Activated T-helper 17 cell treated with anti-CD3 and anti-CD28 coated beads, Interleukin-2, amount 50 U/mL, for 72 hours (primary cell): Measurements from ENCODE around the gene CAMK2A. TPM values are rescaled to one million over a fixed set of nuclear protein-coding genes. Genes with fewer than 3 reads are reported as not detected.
"Not testable (repeated sequence)": the region's sequence is repeated elsewhere in the genome, so short reads cannot be mapped to it uniquely, and the experiment has no call there.

Source experiments
- ATAC-seq: fragments of 150-1000 bp; cut with Tn5 transposase; replicated peaks from 2 replicates; pipeline ENCODE4 v1.10.0; 2021; ENCODE audit warnings: mild to moderate bottlenecking, moderate library complexity
- H3K27ac Mint-ChIP-seq: one replicate; pipeline ENCODE4 v1.8.0; 2022; ENCODE audit warnings: mixed read lengths
- H3K27me3 Mint-ChIP-seq: one replicate; pipeline ENCODE4 v1.8.0; 2022; ENCODE audit warnings: mixed read lengths
- H3K36me3 Mint-ChIP-seq: one replicate; pipeline ENCODE4 v1.8.0; 2022; ENCODE audit warnings: low read depth, mild to moderate bottlenecking, mixed read lengths
- H3K4me1 Mint-ChIP-seq: one replicate; pipeline ENCODE4 v1.8.0; 2022; ENCODE audit warnings: mixed read lengths
- H3K4me3 Mint-ChIP-seq: one replicate; pipeline ENCODE4 v1.8.0; 2022; ENCODE audit warnings: mild to moderate bottlenecking, mixed read lengths
- H3K9me3 Mint-ChIP-seq: one replicate; pipeline ENCODE4 v1.8.0; 2022; ENCODE audit warnings: mixed read lengths
- total RNA-seq, 2 donors: library from RNA; stranded (reverse); gene quantifications; one replicate each; pipeline ENCODE4 v1.2.3, GENCODE V29; 2022

CAMK2A gene
- total RNA-seq, 2 donors from 2014 or later = not detected

GRCh38 chr5:150252489-150252888, 37.1 kb downstream of the CAMK2A start:
- H3K36me3 Mint-ChIP-seq = no peaks in the 10 kb centered on the region
- peaks cover 5% of the 10 kb centered on the region for H3K27me3 Mint-ChIP-seq
- no peak for ATAC-seq
- no peaks in the 10 kb centered on the region for H3K9me3 Mint-ChIP-seq
- no peak overlapping the region for H3K27ac Mint-ChIP-seq
- no peak overlapping the region for H3K4me3 Mint-ChIP-seq
- no peaks in the 10 kb centered on the region for H3K4me1 Mint-ChIP-seq

GRCh38 chr5:150251504-150251903, 38.1 kb downstream of the CAMK2A start:
- peaks cover 5% of the 10 kb centered on the region for H3K27me3 Mint-ChIP-seq
- no peaks in the 10 kb centered on the region for H3K4me1 Mint-ChIP-seq
- H3K27ac Mint-ChIP-seq = no peak overlapping the region
- no peak overlapping the region for H3K4me3 Mint-ChIP-seq
- no peak for ATAC-seq
- no peaks in the 10 kb centered on the region for H3K9me3 Mint-ChIP-seq
- H3K36me3 Mint-ChIP-seq = no peaks in the 10 kb centered on the region

GRCh38 chr5:150249744-150250143, 39.8 kb downstream of the CAMK2A start:
- no peaks in the 10 kb centered on the region for H3K4me1 Mint-ChIP-seq
- peaks cover 5% of the 10 kb centered on the region for H3K27me3 Mint-ChIP-seq
- no peak overlapping the region for H3K27ac Mint-ChIP-seq
- no peak for ATAC-seq
- H3K36me3 Mint-ChIP-seq = no peaks in the 10 kb centered on the region
- H3K4me3 Mint-ChIP-seq = no peak overlapping the region
- no peaks in the 10 kb centered on the region for H3K9me3 Mint-ChIP-seq

GRCh38 chr5:150248946-150249345, 40.6 kb downstream of the CAMK2A start:
- no peaks in the 10 kb centered on the region for H3K36me3 Mint-ChIP-seq
- H3K27me3 Mint-ChIP-seq = peaks cover 5% of the 10 kb centered on the region
- H3K27ac Mint-ChIP-seq = no peak overlapping the region
- H3K9me3 Mint-ChIP-seq = no peaks in the 10 kb centered on the region
- H3K4me1 Mint-ChIP-seq = no peaks in the 10 kb centered on the region
- no peak overlapping the region for H3K4me3 Mint-ChIP-seq
- no peak for ATAC-seq

GRCh38 chr5:150248493-150248892, 41.1 kb downstream of the CAMK2A start:
- ATAC-seq = not testable (repeated sequence)

GRCh38 chr5:150247726-150248125, 41.8 kb downstream of the CAMK2A start:
- Mint-ChIP-seq H3K4me1 (no peaks in the 10 kb centered on the region), H3K9me3 (no peaks in the 10 kb centered on the region), H3K27me3 (peaks cover 5% of the 10 kb centered on the region), H3K27ac (no peak overlapping the region), H3K36me3 (no peaks in the 10 kb centered on the region), H3K4me3 (no peak overlapping the region)
- no peak for ATAC-seq

More at GRCh38 chr5:150248493-150248892, 41.1 kb downstream of the CAMK2A start:
- H3K4me3 Mint-ChIP-seq, H3K27ac Mint-ChIP-seq, H3K4me1 Mint-ChIP-seq, H3K9me3 Mint-ChIP-seq, H3K36me3 Mint-ChIP-seq, H3K27me3 Mint-ChIP-seq: not testable (repeated sequence)

GRCh38 chr5:150246835-150247234, 42.7 kb downstream of the CAMK2A start:
- peaks cover 5% of the 10 kb centered on the region for H3K27me3 Mint-ChIP-seq
- no peaks in the 10 kb centered on the region for H3K4me1 Mint-ChIP-seq
- H3K4me3 Mint-ChIP-seq = no peak overlapping the region
- H3K9me3 Mint-ChIP-seq = no peaks in the 10 kb centered on the region
- no peak overlapping the region for H3K27ac Mint-ChIP-seq
- no peaks in the 10 kb centered on the region for H3K36me3 Mint-ChIP-seq
- no peak for ATAC-seq

- no peak overlapping the region for H3K27ac Mint-ChIP-seq
- no peak for ATAC-seq
- H3K36me3 Mint-ChIP-seq = no peaks in the 10 kb centered on the region
- H3K4me3 Mint-ChIP-seq = no peak overlapping the region
- H3K9me3 Mint-ChIP-seq = no peaks in the 10 kb centered on the region
- no peaks in the 10 kb centered on the region for H3K4me1 Mint-ChIP-seq
- H3K27me3 Mint-ChIP-seq = peaks cover 5% of the 10 kb centered on the region
Observed at GRCh38 chr5:150246429-150246828, 43.1 kb downstream of the CAMK2A start.

GRCh38 chr5:150245808-150246207, 43.8 kb downstream of the CAMK2A start:
- H3K27ac Mint-ChIP-seq = no peak overlapping the region
- H3K4me3 Mint-ChIP-seq = no peak overlapping the region
- peaks cover 5% of the 10 kb centered on the region for H3K27me3 Mint-ChIP-seq
- ATAC-seq = no peak
- H3K36me3 Mint-ChIP-seq = no peaks in the 10 kb centered on the region
- no peaks in the 10 kb centered on the region for H3K4me1 Mint-ChIP-seq
- H3K9me3 Mint-ChIP-seq = no peaks in the 10 kb centered on the region

- peaks cover 5% of the 10 kb centered on the region for H3K27me3 Mint-ChIP-seq
- H3K4me1 Mint-ChIP-seq = no peaks in the 10 kb centered on the region
- H3K36me3 Mint-ChIP-seq = no peaks in the 10 kb centered on the region
- no peak overlapping the region for H3K27ac Mint-ChIP-seq
- ATAC-seq = no peak
- no peak overlapping the region for H3K4me3 Mint-ChIP-seq
- no peaks in the 10 kb centered on the region for H3K9me3 Mint-ChIP-seq
Observed at GRCh38 chr5:150245111-150245789, 44.3 kb downstream of the CAMK2A start.

- H3K4me1 Mint-ChIP-seq = no peaks in the 10 kb centered on the region
- ATAC-seq = no peak
- H3K36me3 Mint-ChIP-seq = no peaks in the 10 kb centered on the region
- H3K27me3 Mint-ChIP-seq = no peaks in the 10 kb centered on the region
- H3K9me3 Mint-ChIP-seq = no peaks in the 10 kb centered on the region
- no peak overlapping the region for H3K4me3 Mint-ChIP-seq
- H3K27ac Mint-ChIP-seq = no peak overlapping the region
Observed at GRCh38 chr5:150244209-150244608, 45.4 kb downstream of the CAMK2A start.

GRCh38 chr5:150243590-150243989, 46.0 kb downstream of the CAMK2A start:
- no peaks in the 10 kb centered on the region for H3K9me3 Mint-ChIP-seq
- H3K4me3 Mint-ChIP-seq = no peak overlapping the region
- no peak overlapping the region for H3K27ac Mint-ChIP-seq
- H3K36me3 Mint-ChIP-seq = no peaks in the 10 kb centered on the region
- H3K4me1 Mint-ChIP-seq = no peaks in the 10 kb centered on the region
- ATAC-seq = no peak
- no peaks in the 10 kb centered on the region for H3K27me3 Mint-ChIP-seq

- Mint-ChIP-seq H3K27ac (no peak overlapping the region), H3K4me1 (no peaks in the 10 kb centered on the region), H3K9me3 (no peaks in the 10 kb centered on the region), H3K4me3 (no peak overlapping the region), H3K36me3 (no peaks in the 10 kb centered on the region), H3K27me3 (no peaks in the 10 kb centered on the region)
- ATAC-seq = no peak
Observed at GRCh38 chr5:150242251-150242894, 47.2 kb downstream of the CAMK2A start.

GRCh38 chr5:150241298-150242160, 48.0 kb downstream of the CAMK2A start:
- Mint-ChIP-seq H3K27me3 (no peaks in the 10 kb centered on the region), H3K4me1 (no peaks in the 10 kb centered on the region), H3K9me3 (no peaks in the 10 kb centered on the region), H3K4me3 (no peak overlapping the region), H3K36me3 (no peaks in the 10 kb centered on the region), H3K27ac (peak overlapping the region; percentile 43)
- ATAC-seq = no peak

GRCh38 chr5:150239794-150240122, 49.8 kb downstream of the CAMK2A start:
- ATAC-seq = no peak
- Mint-ChIP-seq H3K36me3 (no peaks in the 10 kb centered on the region), H3K4me1 (no peaks in the 10 kb centered on the region), H3K27me3 (no peaks in the 10 kb centered on the region), H3K9me3 (no peaks in the 10 kb centered on the region), H3K4me3 (no peak overlapping the region), H3K27ac (no peak overlapping the region)
